Activated CD4-positive, alpha-beta memory T cell treated with anti-CD3 and anti-CD28 coated beads for 36 hours (primary cell): ENCODE results near the gene FTCD. TPM values are rescaled to one million over a fixed set of nuclear protein-coding genes. Genes with fewer than 3 reads are reported as not detected.
"Not testable (repeated sequence)": the region's sequence is repeated elsewhere in the genome, so short reads cannot be mapped to it uniquely, and the experiment has no call there.

Source experiments
- CTCF ChIA-PET: fragments of 350-600 bp; sonication (Branson Sonifier 250); formaldehyde crosslinking; loops from one replicate; lab custom pipeline; 2021; ENCODE audit warnings: antibody characterized with exemption, inconsistent platforms; lab: Charles Lee
- POLR2A ChIA-PET: fragments of 350-600 bp; sonication (Branson Sonifier 250); formaldehyde crosslinking; loops from one replicate; lab custom pipeline; 2021; ENCODE audit warnings: antibody characterized with exemption; lab: Charles Lee
- DNase-seq: peaks from one replicate; pipeline ENCODE4 v3.0.0-alpha.2; 2020
- H3K27ac Mint-ChIP-seq: one replicate; pipeline ENCODE4 v1.8.0; 2021; ENCODE audit warnings: mixed read lengths
- H3K27me3 Mint-ChIP-seq: one replicate; pipeline ENCODE4 v1.8.0; 2021; ENCODE audit warnings: mixed read lengths
- H3K36me3 Mint-ChIP-seq: one replicate; pipeline ENCODE4 v1.8.0; 2021; ENCODE audit warnings: mixed read lengths
- H3K4me1 Mint-ChIP-seq: one replicate; pipeline ENCODE4 v1.8.0; 2021; ENCODE audit warnings: low read depth, mixed read lengths
- H3K4me3 Mint-ChIP-seq: one replicate; pipeline ENCODE4 v1.8.0; 2021; ENCODE audit warnings: mild to moderate bottlenecking, mixed read lengths
- H3K9me3 Mint-ChIP-seq: one replicate; pipeline ENCODE4 v1.8.0; 2021; ENCODE audit warnings: mixed read lengths
- intact Hi-C: fragments of 100-400 bp; cut with micrococcal nuclease; formaldehyde crosslinking; loops from one replicate; pipeline ENCODE4 v1.15.1; 2023
- total RNA-seq, 2 experiments: library from RNA; stranded (reverse); gene quantifications; one replicate each; pipeline ENCODE4 v1.2.3, GENCODE V29; 2021

Gene FTCD
- total RNA-seq, 2 experiments from 2014 or later = 0.22 TPM; not detected in 1

DNA sequence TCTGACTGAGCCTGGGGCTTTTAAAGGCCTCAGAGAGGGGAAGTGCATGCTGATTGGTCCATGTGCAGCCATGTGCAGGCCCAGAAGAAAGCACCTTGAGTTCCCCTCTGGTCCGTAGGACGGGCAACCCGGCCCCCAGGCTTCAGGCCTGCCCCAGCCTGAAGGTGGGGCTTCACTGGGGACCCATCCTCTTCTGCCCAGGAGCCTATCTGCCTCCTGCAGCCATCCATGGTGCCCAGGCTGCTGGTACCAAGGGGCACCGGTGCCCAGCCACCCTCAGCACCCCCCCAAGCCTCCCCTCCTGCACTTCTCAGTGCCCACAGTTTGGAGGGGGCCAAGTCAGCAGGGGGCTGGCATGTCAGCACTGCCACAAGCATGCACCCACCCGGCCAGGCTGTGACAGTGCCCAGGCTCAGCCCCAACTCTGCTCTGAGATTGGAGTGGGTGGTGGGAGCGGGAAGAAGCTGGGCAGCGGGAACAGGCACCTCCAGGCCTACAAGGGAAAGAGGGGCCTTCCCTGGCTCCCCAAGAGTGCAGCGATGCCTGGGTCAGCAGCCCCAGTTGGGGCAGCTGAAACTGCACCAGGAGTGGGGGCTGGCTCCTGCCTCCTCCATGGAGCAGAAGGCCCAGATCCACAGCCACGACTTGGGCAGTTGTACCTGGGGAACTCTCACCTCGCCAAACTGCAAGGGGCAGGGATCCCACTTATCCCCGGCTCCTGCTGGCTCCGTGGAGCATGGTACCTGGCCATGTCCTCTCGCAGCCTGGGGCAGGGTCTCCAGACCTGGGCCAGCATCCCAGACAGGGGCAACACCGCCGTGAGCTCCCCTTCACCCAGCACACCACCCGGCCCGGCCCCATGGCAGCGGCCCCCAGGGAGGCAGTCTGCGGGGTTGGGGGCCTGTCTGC is 45.8 kb downstream of the FTCD start:
- H3K27ac Mint-ChIP-seq = no peak overlapping the region

DNA sequence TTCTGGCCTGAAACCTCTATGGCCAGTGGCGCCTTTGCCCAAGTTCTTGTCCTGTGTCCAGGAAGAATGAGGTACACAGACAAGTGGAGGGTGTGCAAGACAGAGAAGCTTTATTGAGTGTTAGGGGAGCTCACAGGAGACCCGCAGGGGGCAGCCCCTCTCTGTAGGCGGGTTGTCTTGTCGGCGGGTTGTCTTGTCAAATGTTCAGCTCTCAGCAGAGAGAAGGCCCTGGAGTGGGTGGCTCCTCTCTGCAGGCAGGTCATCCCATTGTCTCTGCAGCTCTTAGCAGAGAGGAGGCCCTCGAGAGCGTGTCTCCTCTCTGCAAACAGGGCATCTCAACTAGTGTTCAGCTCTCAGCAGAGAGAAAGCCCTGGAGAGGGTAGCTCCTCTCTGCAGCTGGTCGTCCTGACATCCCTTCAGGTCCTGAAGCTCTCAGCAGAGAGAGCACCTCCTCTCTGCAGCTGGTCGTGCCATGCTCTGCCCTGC is 46.5 kb downstream of the FTCD start:
- POLR2A ChIA-PET = no interaction called here

More for the DNA sequence above, 45.8 kb downstream of the FTCD start:
- intact Hi-C loops = no loop called here
- peaks cover 1% of the 10 kb centered on the region for H3K27me3 Mint-ChIP-seq
- no peak overlapping the region for H3K4me3 Mint-ChIP-seq
- H3K4me1 Mint-ChIP-seq = no peaks in the 10 kb centered on the region
- peaks cover 4% of the 10 kb centered on the region for H3K36me3 Mint-ChIP-seq
- ChIA-PET CTCF (no interaction called here), POLR2A (no interaction called here)
- H3K9me3 Mint-ChIP-seq = peaks cover 16% of the 10 kb centered on the region
- peak; percentile 2 for DNase-seq

DNA sequence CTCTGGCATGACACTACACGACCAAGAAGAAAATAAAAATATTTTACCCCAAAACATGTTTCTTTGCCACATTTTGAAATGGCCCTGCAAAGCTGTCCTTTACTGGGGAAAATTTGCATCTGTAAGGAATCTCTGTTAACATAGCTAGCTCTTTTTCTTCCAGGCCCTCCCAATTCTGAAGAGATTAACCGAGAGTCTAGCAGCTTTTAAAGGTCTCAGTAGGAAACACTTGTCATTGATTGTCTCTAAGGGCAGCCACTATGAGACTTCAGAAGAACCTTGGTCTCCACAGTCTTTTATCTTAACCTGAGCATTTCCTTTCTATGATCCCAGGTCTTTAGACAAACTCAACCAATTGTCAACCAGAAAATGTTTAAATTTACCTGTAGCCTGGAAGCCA is 48.0 kb downstream of the FTCD start:
- intact Hi-C loops, H3K36me3 Mint-ChIP-seq, DNase-seq, H3K4me1 Mint-ChIP-seq, CTCF ChIA-PET, H3K4me3 Mint-ChIP-seq, H3K27ac Mint-ChIP-seq, POLR2A ChIA-PET: not testable (repeated sequence)
- H3K9me3 Mint-ChIP-seq = peaks cover 30% of the 10 kb centered on the region
- H3K27me3 Mint-ChIP-seq = peaks cover 16% of the 10 kb centered on the region

More for the DNA sequence above, 46.5 kb downstream of the FTCD start:
- CTCF ChIA-PET = no interaction called here
- intact Hi-C loops = no loop called here
- no peak for DNase-seq
- Mint-ChIP-seq H3K27me3 (peaks cover 4% of the 10 kb centered on the region), H3K9me3 (peaks cover 20% of the 10 kb centered on the region), H3K27ac (no peak overlapping the region), H3K4me1 (no peaks in the 10 kb centered on the region), H3K36me3 (peaks cover 7% of the 10 kb centered on the region), H3K4me3 (no peak overlapping the region)

DNA sequence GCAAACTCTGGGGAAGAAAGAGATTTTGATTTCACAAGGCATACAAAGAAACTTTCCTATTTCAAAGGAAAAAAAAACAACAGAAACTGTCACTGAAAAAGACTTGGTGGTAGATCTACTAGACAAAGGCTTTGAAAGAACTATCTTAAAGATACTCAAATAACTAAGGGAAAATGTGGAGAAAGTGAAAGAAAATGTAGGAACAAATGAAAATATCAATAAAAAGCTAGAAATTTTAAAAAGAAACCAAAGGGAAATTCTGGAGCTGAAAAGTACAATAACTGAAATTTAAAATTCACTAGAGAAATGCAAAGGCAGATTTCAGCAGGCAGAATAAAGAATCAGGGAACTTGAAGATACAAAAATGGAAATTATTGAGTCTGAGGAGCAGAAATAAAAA is 51.3 kb downstream of the FTCD start:
- ChIA-PET CTCF (no interaction called here), POLR2A (no interaction called here)
- peaks cover 33% of the 10 kb centered on the region for H3K9me3 Mint-ChIP-seq
- no peaks in the 10 kb centered on the region for H3K4me1 Mint-ChIP-seq
- H3K36me3 Mint-ChIP-seq = peaks cover 8% of the 10 kb centered on the region
- H3K27me3 Mint-ChIP-seq = peaks cover 33% of the 10 kb centered on the region
- intact Hi-C loops = no loop called here
- H3K4me3 Mint-ChIP-seq = no peak overlapping the region
- no peak for DNase-seq
- no peak overlapping the region for H3K27ac Mint-ChIP-seq

DNA sequence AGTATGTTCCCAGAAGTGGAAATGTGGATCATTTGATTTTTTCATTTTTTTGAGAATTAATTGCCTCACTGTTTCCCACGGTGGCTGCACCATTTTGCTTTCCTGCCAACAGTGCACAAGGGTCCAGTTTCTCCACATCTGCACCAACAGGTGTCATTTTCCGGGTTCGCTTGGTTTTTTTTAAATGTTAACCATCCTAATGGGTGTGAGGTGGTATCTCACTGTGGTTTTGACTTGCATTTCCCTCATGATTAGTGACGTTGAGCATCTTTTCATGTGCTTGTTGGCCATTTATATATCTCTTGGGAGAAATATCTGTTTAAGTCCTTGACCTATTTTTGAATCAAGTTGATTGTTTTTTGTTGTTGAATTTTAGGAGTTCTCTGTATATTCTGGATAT is 54.5 kb downstream of the FTCD start:
- ChIA-PET POLR2A (no interaction called here), CTCF (no interaction called here)
- Mint-ChIP-seq H3K27me3 (peaks cover 35% of the 10 kb centered on the region), H3K27ac (no peak overlapping the region), H3K9me3 (peaks cover 17% of the 10 kb centered on the region), H3K36me3 (peaks cover 4% of the 10 kb centered on the region), H3K4me3 (no peak overlapping the region), H3K4me1 (no peaks in the 10 kb centered on the region)
- intact Hi-C loops = no loop called here
- no peak for DNase-seq

DNA sequence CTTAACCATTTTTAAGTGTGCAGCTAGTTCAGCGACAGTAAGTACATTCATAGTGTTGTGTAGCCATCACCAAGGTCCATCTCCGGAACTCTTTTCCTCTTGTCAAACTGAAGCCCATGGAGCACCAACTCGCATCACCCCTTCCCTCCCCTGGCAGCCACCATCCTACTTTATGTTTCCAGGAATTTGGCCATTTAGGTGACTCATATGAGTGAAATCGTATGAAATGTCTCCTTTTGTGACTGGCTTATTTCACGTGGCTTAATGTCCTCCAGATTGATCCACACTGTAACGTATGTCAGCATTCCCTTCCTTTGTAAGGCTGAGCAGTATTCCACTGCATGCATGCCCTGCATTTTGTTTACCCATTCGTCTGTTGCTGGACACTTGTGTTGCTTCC is 55.0 kb downstream of the FTCD start:
- ChIA-PET CTCF (no interaction called here), POLR2A (no interaction called here)
- H3K4me3 Mint-ChIP-seq = no peak overlapping the region
- peaks cover 35% of the 10 kb centered on the region for H3K27me3 Mint-ChIP-seq
- H3K36me3 Mint-ChIP-seq = peaks cover 4% of the 10 kb centered on the region
- H3K9me3 Mint-ChIP-seq = peaks cover 17% of the 10 kb centered on the region
- no peak for DNase-seq
- H3K27ac Mint-ChIP-seq = no peak overlapping the region
- intact Hi-C loops = no loop called here
- no peaks in the 10 kb centered on the region for H3K4me1 Mint-ChIP-seq

GRCh38 chr21:46100020-46100419 is 55.4 kb downstream of the FTCD start:
- H3K4me3 Mint-ChIP-seq = no peak overlapping the region
- intact Hi-C loops = no loop called here
- H3K27ac Mint-ChIP-seq = no peak overlapping the region
- H3K9me3 Mint-ChIP-seq = peaks cover 17% of the 10 kb centered on the region
- CTCF ChIA-PET = no interaction called here
- peaks cover 4% of the 10 kb centered on the region for H3K36me3 Mint-ChIP-seq
- POLR2A ChIA-PET = no interaction called here
- no peaks in the 10 kb centered on the region for H3K4me1 Mint-ChIP-seq
- peaks cover 35% of the 10 kb centered on the region for H3K27me3 Mint-ChIP-seq
- peak; percentile 1 for DNase-seq

GRCh38 chr21:46099476-46099875 is 55.9 kb downstream of the FTCD start:
- DNase-seq = peak; percentile 8
- Mint-ChIP-seq H3K27me3 (peaks cover 35% of the 10 kb centered on the region), H3K36me3 (peaks cover 4% of the 10 kb centered on the region), H3K4me1 (no peaks in the 10 kb centered on the region), H3K9me3 (peaks cover 17% of the 10 kb centered on the region), H3K27ac (no peak overlapping the region), H3K4me3 (no peak overlapping the region)
- ChIA-PET POLR2A (no interaction called here), CTCF (interaction anchor here (0.5 to 0.7 kb wide), 2 partner anchors 59 to 158 kb away, joined by 3 read pairs; no protein-coding TSS in a partner anchor)
- intact Hi-C loops = loop anchor here (5.0 kb wide), 1 partner anchor 127 kb away; no protein-coding TSS in a partner anchor

- peak overlapping the region; percentile 46 for H3K4me3 Mint-ChIP-seq
- peaks cover 10% of the 10 kb centered on the region for H3K9me3 Mint-ChIP-seq
- no peak overlapping the region for H3K27ac Mint-ChIP-seq
- H3K4me1 Mint-ChIP-seq = no peaks in the 10 kb centered on the region
- peaks cover 1% of the 10 kb centered on the region for H3K36me3 Mint-ChIP-seq
- peaks cover 29% of the 10 kb centered on the region for H3K27me3 Mint-ChIP-seq
- CTCF ChIA-PET = interaction anchor here (0.5 to 1.2 kb wide), 2 partner anchors 127 to 159 kb away, joined by 3 to 4 read pairs; no protein-coding TSS in a partner anchor
- POLR2A ChIA-PET = no interaction called here
- peak; percentile 20 for DNase-seq
- intact Hi-C loops = loop anchor here (5.0 kb wide), 1 partner anchor 126 kb away; no protein-coding TSS in a partner anchor
Observed at GRCh38 chr21:46098303-46099141, 56.9 kb downstream of the FTCD start.

GRCh38 chr21:46097336-46098293 is 57.8 kb downstream of the FTCD start, which contains the start of gene COL6A2:
TSS of gene COL6A2 (plus strand) at chr21:46098112.
- H3K4me1 Mint-ChIP-seq = no peaks in the 10 kb centered on the region
- no peaks in the 10 kb centered on the region for H3K36me3 Mint-ChIP-seq
- peaks cover 5% of the 10 kb centered on the region for H3K9me3 Mint-ChIP-seq
- peaks cover 22% of the 10 kb centered on the region for H3K27me3 Mint-ChIP-seq
- ChIA-PET POLR2A (no interaction called here), CTCF (interaction anchor here (1.2 kb wide), 1 partner anchor 126 kb away, joined by 4 read pairs; no protein-coding TSS in a partner anchor)
- H3K27ac Mint-ChIP-seq = no peak within 1 kb of the TSS
- intact Hi-C loops = loop anchor here (5.0 kb wide), 1 partner anchor 125 kb away; no protein-coding TSS in a partner anchor
- peak within 1 kb of the TSS; percentile 46 for H3K4me3 Mint-ChIP-seq
- peak; percentile 66 for DNase-seq
